Lower leg skin (tissue), 4 donors: ENCODE results near the gene UHMK1. TPM values are rescaled to one million over a fixed set of nuclear protein-coding genes. Genes with fewer than 3 reads are reported as not detected.
"Not testable (repeated sequence)": the region's sequence is repeated elsewhere in the genome, so short reads cannot be mapped to it uniquely, and the experiment has no call there.

Source experiments
- DNase-seq, 2 donors: peaks; one replicate each; pipeline ENCODE4 v3.0.0-alpha.2; 2019; ENCODE audit warnings: low spot score in 2 of 2
- H3K4me3 ChIP-seq: fragments of 200-600 bp; sonication (generic); 2 replicates; pipeline ENCODE4 v1.5.1; 2017; ENCODE audit warnings: mild to moderate bottlenecking, low read depth; ENCODE audit not compliant: poor library complexity, severe bottlenecking
- POLR2A ChIP-seq, 2 donors: fragments of 450-650 bp; IDR thresholded peaks; one replicate each; pipeline ENCODE4 v1.6.1; 2016 to 2017; ENCODE audit warnings: antibody characterized with exemption in 2 of 2, mild to moderate bottlenecking in 1 of 2, moderate library complexity in 1 of 2
- WGBS, 2 donors: methylation state at CpG; one replicate each; pipeline ENCODE4 v1.1.5; 2018; 5-methylcytosine and 5-hydroxymethylcytosine counted together
- intact Hi-C: fragments of 100-400 bp; cut with DNase I; formaldehyde crosslinking; loops from one replicate; pipeline ENCODE4 v1.15.0; 2023; ENCODE audit warnings: low total_unique reads
- total RNA-seq, 4 donors: library from RNA; depleted of rRNA; stranded (reverse); fragments of >200 nt; gene quantifications; one replicate each; pipeline ENCODE4 v1.1.0, GENCODE V29; 2016
- TF ChIP-seq, protein P1 (sequence below), 3 donors: fragments of 450-650 bp; IDR thresholded peaks; one replicate each; pipeline ENCODE4 v1.5.1; 2016; ENCODE audit warnings: antibody characterized with exemption in 3 of 3, mild to moderate bottlenecking in 3 of 3, moderate library complexity in 2 of 3

UHMK1 gene
- total RNA-seq, 4 donors from 2014 or later = 23.4 to 27.1 (median 24.2) TPM

DNA sequence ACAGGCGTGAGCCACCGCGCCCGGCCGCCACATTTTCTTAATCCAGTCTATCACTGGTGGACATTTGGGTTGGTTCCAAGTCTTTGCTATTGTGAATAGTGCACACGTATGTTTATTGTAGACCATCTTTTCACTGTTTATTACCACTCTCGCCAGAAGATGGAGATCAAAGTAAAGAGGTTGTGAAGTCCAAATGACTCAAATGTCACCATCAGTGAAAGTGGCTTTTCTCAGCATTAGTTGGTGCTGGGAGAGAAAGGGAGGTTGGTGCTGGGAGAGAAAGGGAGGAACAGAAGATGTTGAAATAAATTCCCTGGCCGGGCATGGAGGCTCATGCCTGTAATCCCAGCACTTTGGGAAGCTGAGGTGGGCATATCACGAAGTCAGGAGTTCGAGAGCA is 10.4 kb upstream of the UHMK1 start:
- no peak overlapping the region for H3K4me3 ChIP-seq
- TF ChIP-seq POLR2A (IDR thresholded peaks at IDR 0.05) = no peak
- TF ChIP-seq, protein P1, sequence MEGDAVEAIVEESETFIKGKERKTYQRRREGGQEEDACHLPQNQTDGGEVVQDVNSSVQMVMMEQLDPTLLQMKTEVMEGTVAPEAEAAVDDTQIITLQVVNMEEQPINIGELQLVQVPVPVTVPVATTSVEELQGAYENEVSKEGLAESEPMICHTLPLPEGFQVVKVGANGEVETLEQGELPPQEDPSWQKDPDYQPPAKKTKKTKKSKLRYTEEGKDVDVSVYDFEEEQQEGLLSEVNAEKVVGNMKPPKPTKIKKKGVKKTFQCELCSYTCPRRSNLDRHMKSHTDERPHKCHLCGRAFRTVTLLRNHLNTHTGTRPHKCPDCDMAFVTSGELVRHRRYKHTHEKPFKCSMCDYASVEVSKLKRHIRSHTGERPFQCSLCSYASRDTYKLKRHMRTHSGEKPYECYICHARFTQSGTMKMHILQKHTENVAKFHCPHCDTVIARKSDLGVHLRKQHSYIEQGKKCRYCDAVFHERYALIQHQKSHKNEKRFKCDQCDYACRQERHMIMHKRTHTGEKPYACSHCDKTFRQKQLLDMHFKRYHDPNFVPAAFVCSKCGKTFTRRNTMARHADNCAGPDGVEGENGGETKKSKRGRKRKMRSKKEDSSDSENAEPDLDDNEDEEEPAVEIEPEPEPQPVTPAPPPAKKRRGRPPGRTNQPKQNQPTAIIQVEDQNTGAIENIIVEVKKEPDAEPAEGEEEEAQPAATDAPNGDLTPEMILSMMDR (IDR thresholded peaks at IDR 0.05) = no peak
- intact Hi-C loops = no loop called here
- DNase-seq = no peak
- WGBS, 2 donors = 82 to 89% methylated on average over 10 of the region's 10 CpGs

DNA sequence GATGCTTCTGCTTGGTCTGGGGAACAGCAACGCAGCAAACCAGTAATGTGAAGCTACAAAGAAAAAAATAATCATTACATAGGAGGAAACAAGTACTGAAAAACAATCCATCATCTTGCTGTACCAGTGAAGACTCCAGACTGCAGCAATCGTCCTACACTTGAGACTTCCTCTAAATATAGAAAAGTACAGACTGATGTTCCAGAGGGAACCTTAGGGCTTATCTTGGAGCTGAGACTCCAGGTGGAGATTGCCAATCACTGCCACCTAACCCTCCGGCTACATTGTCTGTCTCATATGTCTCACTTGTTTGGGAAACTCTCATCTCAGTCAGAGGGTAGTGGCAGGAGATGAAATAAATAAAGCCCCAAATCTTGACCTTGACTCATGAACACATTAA is 9.4 kb upstream of the UHMK1 start:
- TF ChIP-seq, protein P1 (IDR thresholded peaks at IDR 0.05) = no peak
- TF ChIP-seq POLR2A (IDR thresholded peaks at IDR 0.05) = no peak
- no peak overlapping the region for H3K4me3 ChIP-seq
- WGBS, 2 donors = 58 to 65% methylated on average over 3 of the region's 3 CpGs
- intact Hi-C loops = no loop called here
- DNase-seq = no peak

DNA sequence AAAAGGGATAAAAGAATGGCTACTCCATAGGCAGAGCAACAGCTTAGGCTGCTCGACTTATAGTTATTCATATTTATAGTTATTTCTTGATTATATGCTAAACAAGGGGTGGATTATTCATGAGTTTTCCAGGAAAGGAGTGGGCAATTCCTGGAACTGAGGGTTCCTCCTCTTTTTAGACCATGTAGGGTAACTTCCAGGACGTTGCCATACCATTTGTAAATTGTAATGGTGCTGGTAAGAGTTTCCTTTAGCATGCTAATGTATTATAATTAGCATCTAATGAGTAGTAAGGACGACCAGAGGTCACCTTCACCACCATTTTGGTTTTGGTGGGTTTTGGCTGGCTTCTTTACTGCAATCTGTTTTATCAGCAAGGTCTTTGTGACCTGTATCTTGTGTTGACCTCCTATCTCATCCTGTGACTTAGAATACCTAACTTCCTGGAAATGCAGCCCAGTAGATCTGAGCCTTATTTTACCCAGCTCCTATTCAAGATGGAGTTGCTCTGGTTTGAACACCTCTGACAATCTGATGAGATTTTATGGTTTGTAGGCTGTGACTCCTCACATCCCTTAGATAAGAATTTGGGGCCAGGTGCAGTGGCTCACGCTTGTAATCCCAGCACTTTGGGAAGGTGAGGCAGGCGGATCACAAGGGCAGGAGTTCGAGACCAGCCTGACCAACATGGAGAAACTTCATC is 1.9 kb upstream of the UHMK1 start:
- DNase-seq, intact Hi-C loops, H3K4me3 ChIP-seq: not testable (repeated sequence)
- 80 to 82% methylated on average over 6 of the region's 6 CpGs for WGBS, 2 donors

DNA sequence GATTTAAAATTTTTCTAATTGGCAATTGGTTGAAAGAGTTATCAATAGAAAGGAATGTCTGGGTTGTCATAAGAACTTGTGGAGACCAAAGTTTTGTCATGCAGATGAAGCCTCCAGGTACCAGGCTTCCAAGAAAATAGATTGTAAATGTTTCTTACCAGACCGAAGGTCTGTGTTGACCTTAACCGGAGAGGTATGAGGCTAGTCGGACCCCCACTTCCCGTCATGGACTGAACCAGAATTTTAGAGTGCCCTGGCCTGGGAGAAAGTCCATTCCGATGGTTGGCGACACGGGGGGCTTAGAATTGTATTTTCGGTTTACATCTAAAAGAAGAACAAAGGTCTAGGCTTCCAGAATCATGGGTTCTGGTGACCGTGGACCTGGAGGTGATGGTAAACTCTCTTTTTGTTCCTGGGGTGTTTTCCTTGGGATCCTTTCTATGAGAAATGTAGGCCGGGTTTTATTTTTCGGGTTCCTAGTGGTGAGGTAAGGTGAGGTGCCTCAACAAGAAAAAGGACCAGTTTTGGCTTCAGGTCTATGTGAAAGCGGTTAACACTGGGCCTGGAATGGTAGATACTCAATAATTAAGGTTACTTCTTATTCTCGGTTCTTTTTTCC is 405 bp upstream of the UHMK1 start:
- TF ChIP-seq, protein P1 (IDR thresholded peaks at IDR 0.05) = no peak
- TF ChIP-seq POLR2A (IDR thresholded peaks at IDR 0.05) = no peak
- 45 to 53% methylated on average over 13 of the region's 13 CpGs for WGBS, 2 donors
- intact Hi-C loops = no loop called here

DNA sequence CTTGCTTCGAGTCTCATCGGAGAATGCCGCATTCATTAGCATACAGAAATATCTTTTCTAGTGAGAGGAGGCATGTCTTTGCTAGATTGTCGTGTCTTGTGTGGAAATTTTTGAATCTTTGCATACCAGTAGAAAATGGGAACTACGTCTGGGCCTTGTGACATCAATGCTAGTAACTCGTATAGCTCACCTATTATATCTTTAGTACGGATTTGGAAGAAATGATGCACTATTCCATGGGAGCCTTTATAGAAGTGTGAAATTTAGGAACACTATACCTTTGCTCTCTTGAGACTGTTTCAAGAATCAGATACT is 835 bp downstream of the UHMK1 start:
- DNase-seq = no peak
- TF ChIP-seq, protein P1 (IDR thresholded peaks at IDR 0.05) = no peak
- TF ChIP-seq POLR2A (IDR thresholded peaks at IDR 0.05) = no peak
- intact Hi-C loops = no loop called here
- WGBS, 2 donors = 0 to 3% methylated on average over 7 of the region's 7 CpGs
- peak overlapping the region; percentile 89 for H3K4me3 ChIP-seq

More for the DNA sequence above, 405 bp upstream of the UHMK1 start:
- H3K4me3 ChIP-seq = peak overlapping the region; percentile 89
- DNase-seq = no peak

DNA sequence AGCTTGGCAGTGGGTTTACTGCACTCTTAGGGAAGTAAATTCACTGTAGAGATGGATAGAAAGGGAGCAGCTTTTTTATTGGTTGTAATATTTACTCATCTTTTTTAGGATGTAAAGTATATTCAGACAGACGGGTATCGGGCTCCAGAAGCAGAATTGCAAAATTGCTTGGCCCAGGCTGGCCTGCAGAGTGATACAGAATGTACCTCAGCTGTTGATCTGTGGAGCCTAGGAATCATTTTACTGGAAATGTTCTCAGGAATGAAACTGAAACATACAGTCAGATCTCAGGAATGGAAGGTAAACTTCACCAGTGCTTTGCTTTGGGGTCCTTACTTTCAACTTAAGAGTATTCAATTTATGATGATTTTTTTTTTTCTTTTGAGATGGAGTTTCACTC is 3.2 kb downstream of the UHMK1 start:
- intact Hi-C loops = no loop called here
- TF ChIP-seq POLR2A (IDR thresholded peaks at IDR 0.05) = no peak
- TF ChIP-seq, protein P1 (IDR thresholded peaks at IDR 0.05) = no peak
- no peak overlapping the region for H3K4me3 ChIP-seq
- no peak for DNase-seq
- 79 to 86% methylated on average over 2 of the region's 2 CpGs for WGBS, 2 donors
